Endothelial cell of umbilical vein (primary cell): ENCODE data around the gene SCIN. TPM values are rescaled to one million over a fixed set of nuclear protein-coding genes. Genes with fewer than 3 reads are reported as not detected.
"Not testable (repeated sequence)": the region's sequence is repeated elsewhere in the genome, so short reads cannot be mapped to it uniquely, and the experiment has no call there.

ENCODE experiments used
- BruUV-seq: library from RNA; stranded (reverse); fragments of 400-500 nt; replicated peaks from 2 replicates; lab custom pipeline; 2021; lab: Mats Ljungman, UMichigan
- CTCF ChIA-PET: fragments of 300-600, 350-600 bp; sonication (Branson Sonifier 250); formaldehyde crosslinking; loops from one replicate; lab custom pipeline; 2021; ENCODE audit warnings: antibody characterized with exemption, inconsistent platforms; lab: Charles Lee
- POLR2A ChIA-PET: fragments of 300-600, 350-600 bp; sonication (Branson Sonifier 250); formaldehyde crosslinking; loops from one replicate; lab custom pipeline; 2021; ENCODE audit warnings: antibody characterized with exemption, inconsistent platforms; lab: Charles Lee
- DNase-seq: peaks from one replicate; pipeline ENCODE4 v3.0.0-alpha.2; 2011; ENCODE audit warnings: low read depth, low spot score
- FAIRE-seq: peaks from 2 replicates; lab custom pipeline; 2011; peaks lifted over from hg19 to GRCh38; lab: Jason Lieb, UNC
- H2AFZ ChIP-seq: 2 replicates; pipeline ENCODE4 v1.6.0; 2012; ENCODE audit warnings: low read depth, low read length, control low read depth, inconsistent platforms
- H3K27ac ChIP-seq: 2 replicates; pipeline ENCODE4 v1.5.1; 2011; ENCODE audit warnings: low read depth, mild to moderate bottlenecking, control low read depth, low read length, moderate library complexity; ENCODE audit not compliant: insufficient read depth
- H3K27me3 ChIP-seq, 2 experiments: 2 replicates each; pipeline versions ENCODE4 v1.6.0 to v1.6.1; 2011; ENCODE audit warnings: low read length in 2 of 2, mixed read lengths in 1 of 2; ENCODE audit not compliant: control insufficient read depth in 2 of 2, insufficient read depth in 2 of 2
- H3K36me3 ChIP-seq, 2 experiments: 2 replicates in 1 of 2; 3 replicates in 1 of 2; pipeline ENCODE4 v1.5.1; 2011; ENCODE audit warnings: low read length in 2 of 2, mild to moderate bottlenecking in 1 of 2, moderate library complexity in 1 of 2; ENCODE audit not compliant: control insufficient read depth in 2 of 2, insufficient read depth in 2 of 2; ENCODE audit errors: extremely low read depth in 1 of 2
- H3K4me1 ChIP-seq: 3 replicates; pipeline ENCODE4 v1.5.1; 2011; ENCODE audit warnings: mild to moderate bottlenecking, low read length; ENCODE audit not compliant: control insufficient read depth, insufficient read depth; ENCODE audit errors: extremely low read depth
- H3K4me2 ChIP-seq: 2 replicates; pipeline ENCODE4 v1.6.1; 2011; ENCODE audit warnings: low read length, control low read depth, mixed read lengths; ENCODE audit not compliant: insufficient read depth
- H3K4me3 ChIP-seq, 3 experiments: fragments of 200-600 bp in 1 of 3; sonication (generic), shearing (Covaris generic) in 1 of 3; replicated peaks in 1 of 3; 2 replicates each; pipeline ENCODE4 v1.5.1; 2011 to 2016; ENCODE audit warnings: control low read depth in 3 of 3, low read length in 3 of 3, mild to moderate bottlenecking in 2 of 3, inconsistent platforms in 1 of 3, low read depth in 1 of 3, moderate library complexity in 1 of 3; ENCODE audit not compliant: insufficient read depth in 1 of 3
- H3K79me2 ChIP-seq: 2 replicates; pipeline ENCODE4 v1.6.0; 2012; ENCODE audit warnings: low read length, inconsistent platforms; ENCODE audit not compliant: control insufficient read depth, insufficient read depth
- H3K9ac ChIP-seq: replicated peaks from 2 replicates; pipeline ENCODE3; 2011; ENCODE audit warnings: low read length, control low read depth; ENCODE audit not compliant: insufficient read depth; ENCODE audit errors: extremely low read depth
- H3K9me1 ChIP-seq: replicated peaks from 3 replicates; pipeline ENCODE4 v1.6.0; 2011; ENCODE audit warnings: mild to moderate bottlenecking, low read length; ENCODE audit not compliant: control insufficient read depth, insufficient read depth; ENCODE audit errors: extremely low read depth
- H3K9me3 ChIP-seq: replicated peaks from 2 replicates; pipeline ENCODE4 v1.5.1; 2012; ENCODE audit warnings: low read length, inconsistent platforms; ENCODE audit not compliant: control insufficient read depth, insufficient read depth
- H4K20me1 ChIP-seq: replicated peaks from 2 replicates; pipeline ENCODE3; 2011; ENCODE audit warnings: mild to moderate bottlenecking, low read length; ENCODE audit not compliant: control insufficient read depth, insufficient read depth; ENCODE audit errors: extremely low read depth
- dilution Hi-C: fragments of 300-500 bp; cut with MboI; formaldehyde crosslinking; loops from one replicate; pipeline ENCODE4 v1.15.0; 2019; ENCODE audit warnings: low sequenced_read_pairs; ENCODE audit not compliant: extremely low pct_ligation_motif_present
- intact Hi-C: fragments of 100-400 bp; cut with micrococcal nuclease; formaldehyde crosslinking; loops from one replicate; pipeline ENCODE4 v1.10.0; 2022
- polyA plus RNA-seq, 4 experiments: library from polyadenylated mRNA; depleted of rRNA in 3 of 4; stranded (reverse) in 3 of 4; unstranded in 1 of 4; fragments of >200 nt; gene quantifications; 2 replicates each; pipeline versions ENCODE4 v1.2.1 to v1.2.3, GENCODE V29; 2011 to 2012; ENCODE audit warnings: missing spikeins in 1 of 4
- total RNA-seq: library from RNA; stranded (reverse); gene quantifications from 2 replicates; pipeline ENCODE4 v1.2.3, GENCODE V29; 2021

The SCIN gene
- total and polyA plus RNA-seq, 2 donors (not counting 3 experiments of a cell fraction or from before 2014, with no cell fraction given): 0.07 to 0.69 TPM

DNA sequence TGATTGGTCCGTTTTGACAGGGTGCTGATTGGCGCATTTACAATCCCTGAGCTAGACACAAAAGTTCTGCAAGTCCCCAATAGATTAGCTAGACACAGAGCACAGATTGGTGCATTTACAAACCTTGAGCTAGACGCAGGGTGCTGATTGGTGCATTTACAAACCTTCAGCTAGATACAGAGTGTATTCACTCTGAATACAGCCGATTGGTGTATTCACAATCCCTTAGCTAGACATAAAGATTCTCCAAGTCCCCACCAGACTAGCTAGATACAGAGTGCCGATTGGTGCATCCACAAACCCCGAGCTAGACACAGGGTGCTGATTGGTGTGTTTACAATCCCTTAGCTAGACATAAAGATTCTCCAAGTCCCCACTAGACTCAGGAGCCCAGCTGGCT lies 14.8 kb upstream of the SCIN start:
- BruUV-seq, H3K79me2 ChIP-seq, H3K9me3 ChIP-seq, H4K20me1 ChIP-seq, H3K27me3 ChIP-seq, intact Hi-C loops, H3K27ac ChIP-seq, POLR2A ChIA-PET, H3K9me1 ChIP-seq, H2AFZ ChIP-seq, CTCF ChIA-PET, H3K4me2 ChIP-seq, H3K9ac ChIP-seq, H3K4me1 ChIP-seq, FAIRE-seq, H3K36me3 ChIP-seq, dilution Hi-C loops, H3K4me3 ChIP-seq, DNase-seq: not testable (repeated sequence)

DNA sequence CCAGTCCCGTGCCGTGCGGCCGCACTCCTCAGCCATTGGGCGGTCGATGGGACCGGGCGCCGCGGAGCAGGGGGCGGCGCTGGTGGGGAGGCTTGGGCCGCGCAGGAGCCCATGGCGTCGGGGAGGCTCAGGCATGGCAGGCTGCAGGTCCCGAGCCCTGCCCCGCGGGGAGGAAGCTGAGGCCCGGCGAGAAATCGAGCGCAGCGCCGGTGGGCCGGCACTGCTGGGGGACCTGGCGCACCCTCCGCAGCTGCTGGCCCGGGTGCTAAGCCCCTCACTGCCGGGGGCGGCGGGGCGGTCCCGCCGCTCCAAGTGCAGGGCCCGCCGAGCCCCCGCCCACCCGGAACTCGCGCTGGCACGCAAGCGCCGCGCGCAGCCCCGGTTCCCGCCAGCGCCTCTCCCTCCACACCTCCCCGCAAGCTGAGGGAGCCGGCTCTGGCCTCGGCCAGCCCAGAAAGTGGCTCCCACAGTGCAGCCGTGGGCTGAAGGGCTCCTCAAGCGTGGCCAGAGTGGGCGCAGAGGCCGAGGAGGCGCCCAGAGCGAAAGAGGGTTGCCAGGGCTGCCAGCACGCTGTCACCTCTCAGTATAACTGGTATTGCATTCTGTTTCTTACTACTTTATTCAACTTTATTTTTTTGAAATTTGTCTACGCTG lies 14.3 kb upstream of the SCIN start:
- DNase-seq, H3K27me3 ChIP-seq, H3K36me3 ChIP-seq, H3K4me3 ChIP-seq, FAIRE-seq, H3K9me1 ChIP-seq, H3K9me3 ChIP-seq, dilution Hi-C loops, H3K9ac ChIP-seq, H3K4me1 ChIP-seq, H2AFZ ChIP-seq, CTCF ChIA-PET, H4K20me1 ChIP-seq, BruUV-seq, POLR2A ChIA-PET, H3K27ac ChIP-seq, H3K79me2 ChIP-seq, intact Hi-C loops, H3K4me2 ChIP-seq: not testable (repeated sequence)
